ENCODE data around the gene ETFA. TPM values are rescaled to one million over a fixed set of nuclear protein-coding genes. Genes with fewer than 3 reads are reported as not detected.

ETFA gene
- total RNA-seq, 2 experiments from 2014 or later: 100 to 136 TPM

DNA sequence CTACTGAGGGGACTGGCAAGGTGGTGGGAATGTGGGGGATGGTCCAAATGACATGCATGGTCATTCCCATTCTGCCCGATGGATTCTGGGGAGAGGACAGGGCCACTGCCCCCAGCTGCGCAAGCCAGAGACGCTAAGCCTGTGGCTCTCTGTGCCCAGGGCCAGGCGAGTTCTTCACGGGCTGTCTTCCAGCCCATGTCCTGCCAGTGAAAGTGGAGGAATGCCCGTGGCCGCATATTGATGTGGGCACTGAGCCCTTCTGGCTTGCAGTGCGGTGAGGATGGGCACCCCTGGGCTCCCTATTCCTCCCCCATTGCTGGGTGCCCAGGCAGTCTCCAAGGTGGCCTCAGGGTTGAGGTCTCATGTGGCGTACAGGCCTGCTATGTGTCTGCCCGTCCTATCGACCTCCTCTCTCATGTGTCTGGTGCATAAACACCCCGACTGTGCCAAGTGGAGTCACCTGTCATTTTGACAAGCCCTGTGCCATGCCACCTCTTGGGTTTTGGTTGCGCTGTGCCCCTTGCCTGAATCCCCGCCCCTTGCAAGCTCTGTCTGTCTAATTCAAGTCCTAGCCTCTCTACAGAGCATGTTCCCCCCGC, 134.7 kb downstream of the ETFA start:
- Mint-ChIP-seq H3K27ac (no peak overlapping the region), H3K4me1 (peaks cover 4% of the 10 kb centered on the region), H3K27me3 (peaks cover 36% of the 10 kb centered on the region), H3K4me3 (no peak overlapping the region), H3K36me3 (ENCODE audit: low read depth) (no peaks in the 10 kb centered on the region), H3K9me3 (ENCODE audit: low read depth) (no peaks in the 10 kb centered on the region)
- ATAC-seq: no peak
- intact Hi-C loops (cut with DNase I, micrococcal nuclease): loop anchor here in 1 of 2 experiments (10.0 kb wide), 1 partner anchor 58 kb away; no protein-coding TSS in a partner anchor
- no peak for DNase-seq
- POLR2A ChIA-PET: no interaction called here
- CTCF ChIA-PET: no interaction called here

DNA sequence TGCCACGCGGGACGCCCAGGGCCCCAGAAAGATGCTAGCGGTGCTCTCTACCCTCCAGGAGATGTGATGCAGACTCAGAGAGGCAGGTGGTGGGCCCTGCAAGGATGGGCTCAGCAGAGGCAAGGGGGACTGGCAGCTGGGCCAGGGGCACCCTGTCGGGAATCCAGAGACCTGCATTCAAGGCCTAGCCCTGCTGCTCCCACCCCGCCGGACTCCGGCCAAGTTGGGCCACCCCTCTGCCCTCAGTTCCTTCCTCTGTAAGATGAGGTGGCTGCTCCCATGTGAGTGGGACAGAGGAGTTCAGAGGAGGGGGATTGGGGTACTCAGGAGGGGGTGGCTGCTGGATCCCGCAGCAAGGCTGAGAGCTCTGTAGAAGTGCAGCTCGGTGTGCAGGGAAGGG, 135.2 kb downstream of the ETFA start:
- intact Hi-C loops (cut with DNase I, micrococcal nuclease): loop anchor here in 1 of 2 experiments (10.0 kb wide), 1 partner anchor 59 kb away; no protein-coding TSS in a partner anchor
- no peaks in the 10 kb centered on the region for H3K36me3 Mint-ChIP-seq (ENCODE audit: low read depth)
- H3K9me3 Mint-ChIP-seq (ENCODE audit: low read depth): no peaks in the 10 kb centered on the region
- no peaks in the 10 kb centered on the region for H3K4me1 Mint-ChIP-seq
- ATAC-seq: no peak
- ChIA-PET POLR2A (no interaction called here), CTCF (no interaction called here)
- no peak overlapping the region for H3K27ac Mint-ChIP-seq
- no peak overlapping the region for H3K4me3 Mint-ChIP-seq
- H3K27me3 Mint-ChIP-seq: peaks cover 31% of the 10 kb centered on the region
- DNase-seq: no peak

DNA sequence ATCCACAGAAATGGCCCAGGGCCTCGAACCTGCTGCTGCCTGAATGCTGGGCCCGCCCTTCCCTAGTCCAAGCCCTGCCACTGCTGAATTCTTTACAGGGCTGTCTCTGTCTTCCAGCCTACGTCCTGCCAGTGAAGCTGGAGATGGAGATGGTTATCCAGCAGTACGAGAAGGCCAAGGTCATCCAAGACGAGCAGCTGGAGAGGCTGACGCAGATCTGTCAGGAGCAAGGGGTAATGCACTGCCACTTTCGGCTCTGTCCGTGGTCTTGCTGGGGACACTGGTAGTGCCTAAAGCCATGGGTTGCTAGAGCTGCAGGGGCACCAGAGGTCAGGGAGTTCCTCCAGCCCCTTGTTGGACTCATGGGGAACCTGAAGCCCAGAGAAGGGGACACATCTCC, 135.8 kb downstream of the ETFA start:
- Mint-ChIP-seq H3K4me1 (no peaks in the 10 kb centered on the region), H3K36me3 (ENCODE audit: low read depth) (no peaks in the 10 kb centered on the region), H3K4me3 (no peak overlapping the region), H3K9me3 (ENCODE audit: low read depth) (no peaks in the 10 kb centered on the region), H3K27me3 (peaks cover 31% of the 10 kb centered on the region), H3K27ac (no peak overlapping the region)
- intact Hi-C loops (cut with DNase I, micrococcal nuclease): loop anchor here in 1 of 2 experiments (10.0 kb wide), 1 partner anchor 59 kb away; no protein-coding TSS in a partner anchor
- ATAC-seq: no peak
- DNase-seq: no peak
- CTCF ChIA-PET: interaction anchor here (1.0 kb wide), 1 partner anchor 15 kb away, joined by 3 read pairs; no protein-coding TSS in a partner anchor
- POLR2A ChIA-PET: no interaction called here

DNA sequence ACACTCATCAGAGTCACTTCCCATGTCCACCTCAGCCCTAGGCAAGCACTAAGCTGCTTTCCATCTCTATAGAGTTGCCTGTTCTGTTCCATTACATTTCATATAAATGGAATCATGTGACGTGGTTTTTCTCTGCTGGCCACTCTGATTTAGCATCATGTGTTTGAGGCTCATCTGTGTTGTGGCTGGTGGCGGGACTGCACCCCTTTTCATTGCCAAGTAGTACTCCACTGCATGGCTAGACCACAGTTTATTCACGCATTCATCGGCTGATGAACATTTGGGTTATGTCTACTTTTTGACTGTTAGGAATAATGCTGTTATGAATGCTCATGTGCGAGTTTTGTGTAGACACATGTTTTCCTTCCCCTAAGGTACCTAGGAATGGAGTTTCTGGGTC, 136.6 kb downstream of the ETFA start:
- ATAC-seq: no peak
- ChIA-PET CTCF (interaction anchor here (1.0 kb wide), 1 partner anchor 15 kb away, joined by 3 read pairs; no protein-coding TSS in a partner anchor), POLR2A (no interaction called here)
- intact Hi-C loops (cut with DNase I, micrococcal nuclease): loop anchor here in 1 of 2 experiments (10.0 kb wide), 1 partner anchor 60 kb away; no protein-coding TSS in a partner anchor
- Mint-ChIP-seq H3K4me1 (no peaks in the 10 kb centered on the region), H3K9me3 (ENCODE audit: low read depth) (no peaks in the 10 kb centered on the region), H3K4me3 (no peak overlapping the region), H3K27ac (no peak overlapping the region), H3K36me3 (ENCODE audit: low read depth) (no peaks in the 10 kb centered on the region), H3K27me3 (peaks cover 28% of the 10 kb centered on the region)
- DNase-seq: no peak

DNA sequence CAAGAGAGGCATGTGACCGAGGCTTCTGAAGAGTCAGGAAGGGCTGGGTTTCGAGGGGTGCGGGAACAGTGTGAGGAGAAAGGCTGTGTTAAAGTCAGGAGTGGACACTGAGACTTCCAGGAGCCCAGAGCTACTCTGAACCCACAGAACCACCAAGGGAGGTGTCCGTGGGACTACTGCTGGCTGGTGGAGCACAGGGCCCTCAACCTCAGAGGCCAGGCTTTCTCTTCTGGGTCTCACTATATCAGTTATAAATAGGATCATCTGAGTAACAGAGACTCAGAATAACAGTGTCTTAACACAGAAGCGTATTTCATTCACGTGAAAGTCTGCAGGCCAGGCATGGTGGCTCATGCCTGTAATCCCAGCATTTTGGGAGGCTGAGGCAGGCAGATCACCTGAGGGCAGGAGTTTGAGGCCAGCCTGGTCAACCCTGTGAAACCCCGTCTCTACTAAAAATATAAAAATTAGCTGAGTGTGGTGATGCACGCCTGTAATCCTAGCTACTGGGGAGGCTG, 137.9 kb downstream of the ETFA start:
- no peak for DNase-seq
- ATAC-seq: no peak
- intact Hi-C loops (cut with DNase I, micrococcal nuclease): loop anchor here in 1 of 2 experiments (10.0 kb wide), 1 partner anchor 61 kb away; no protein-coding TSS in a partner anchor
- Mint-ChIP-seq H3K4me1 (no peaks in the 10 kb centered on the region), H3K36me3 (ENCODE audit: low read depth) (no peaks in the 10 kb centered on the region), H3K4me3 (no peak overlapping the region), H3K9me3 (ENCODE audit: low read depth) (no peaks in the 10 kb centered on the region), H3K27ac (no peak overlapping the region), H3K27me3 (peaks cover 20% of the 10 kb centered on the region)
- ChIA-PET POLR2A (no interaction called here), CTCF (interaction anchor here (0.6 kb wide), 1 partner anchor 1490 kb away, joined by 3 read pairs; no protein-coding TSS in a partner anchor)

DNA sequence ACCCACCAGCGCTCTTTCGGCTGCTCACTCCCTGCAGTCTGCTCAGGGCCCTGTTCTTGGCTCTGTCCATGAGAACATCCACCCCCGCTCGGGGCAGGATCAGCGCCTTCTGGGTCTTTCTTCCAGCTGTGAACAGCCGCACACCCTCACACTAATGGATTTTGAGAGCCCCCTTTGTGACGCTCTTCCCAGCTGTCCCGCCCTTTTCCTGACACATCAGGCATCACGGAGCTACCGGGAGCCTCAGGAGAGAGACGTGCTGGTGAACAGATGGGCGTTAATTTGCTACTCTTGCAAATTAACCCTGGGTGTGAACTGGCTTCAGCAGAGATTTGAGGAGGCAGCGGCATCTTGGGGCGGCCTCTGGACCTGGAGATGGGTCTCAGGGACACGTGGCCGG, 138.5 kb downstream of the ETFA start:
- no peaks in the 10 kb centered on the region for H3K4me1 Mint-ChIP-seq
- H3K27ac Mint-ChIP-seq: no peak overlapping the region
- intact Hi-C loops (cut with DNase I, micrococcal nuclease): loop anchor here in 1 of 2 experiments (10.0 kb wide), 1 partner anchor 62 kb away; no protein-coding TSS in a partner anchor
- H3K4me3 Mint-ChIP-seq: no peak overlapping the region
- no peaks in the 10 kb centered on the region for H3K9me3 Mint-ChIP-seq (ENCODE audit: low read depth)
- H3K36me3 Mint-ChIP-seq (ENCODE audit: low read depth): no peaks in the 10 kb centered on the region
- ATAC-seq (no peak), DNase-seq (no peak)
- peaks cover 15% of the 10 kb centered on the region for H3K27me3 Mint-ChIP-seq
- ChIA-PET POLR2A (no interaction called here), CTCF (interaction anchor here (0.6 kb wide), 2 partner anchors 1489 to 1973 kb away, joined by 3 read pairs; no protein-coding TSS in a partner anchor)

DNA sequence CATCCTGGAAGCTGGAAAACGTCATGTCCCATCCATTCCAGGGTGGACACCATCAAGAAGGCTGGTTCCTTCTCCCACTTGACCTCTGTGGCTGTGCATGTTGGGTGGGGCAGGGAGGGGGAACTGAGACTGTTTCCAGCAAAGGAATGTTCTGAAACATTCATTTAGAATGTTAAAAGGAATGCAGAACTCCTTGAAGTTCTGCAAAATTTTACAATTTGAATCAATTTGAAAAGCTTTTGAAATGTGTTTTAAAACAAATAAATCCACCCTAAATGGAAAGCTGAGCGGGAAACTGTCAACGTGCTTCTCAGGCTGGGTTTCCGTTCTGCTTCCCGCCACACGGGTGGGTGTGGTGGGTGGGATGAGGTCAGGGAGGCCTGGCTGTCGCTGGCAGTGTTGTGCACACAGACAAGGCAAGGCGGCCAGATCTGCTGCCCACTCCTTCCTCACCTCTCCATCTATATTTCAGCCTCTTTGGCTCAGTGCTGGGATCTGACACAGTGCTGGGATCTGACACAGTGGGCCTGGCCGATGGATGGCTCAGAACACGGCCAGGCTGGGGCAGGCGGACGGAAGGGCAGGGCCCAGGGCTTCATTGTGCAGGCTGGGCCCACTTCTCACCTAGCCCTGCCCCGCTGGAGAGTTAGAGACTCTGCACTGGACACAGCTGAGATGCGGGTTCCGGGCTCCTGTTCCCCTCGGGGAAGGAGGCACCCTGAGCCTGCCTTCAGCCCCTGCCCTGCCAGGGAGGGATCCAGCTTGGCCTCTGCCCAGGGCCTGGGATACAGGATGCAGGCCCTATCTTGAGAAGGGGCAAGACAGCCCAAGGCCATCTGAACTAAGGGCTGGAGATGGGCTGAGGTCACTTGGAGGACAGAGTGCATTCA, 141.1 kb downstream of the ETFA start:
- Mint-ChIP-seq H3K27me3 (peaks cover 4% of the 10 kb centered on the region), H3K27ac (no peak overlapping the region), H3K4me1 (no peaks in the 10 kb centered on the region), H3K36me3 (ENCODE audit: low read depth) (no peaks in the 10 kb centered on the region), H3K4me3 (no peak overlapping the region), H3K9me3 (ENCODE audit: low read depth) (no peaks in the 10 kb centered on the region)
- CTCF ChIA-PET: interaction anchor here (1.1 kb wide), 1 partner anchor 16 kb away, joined by 5 read pairs; no protein-coding TSS in a partner anchor
- no peak for ATAC-seq
- POLR2A ChIA-PET: no interaction called here
- intact Hi-C loops (cut with DNase I, micrococcal nuclease): loop anchor here in 1 of 2 experiments (10.0 kb wide), 1 partner anchor 65 kb away; no protein-coding TSS in a partner anchor
- DNase-seq: no peak

DNA sequence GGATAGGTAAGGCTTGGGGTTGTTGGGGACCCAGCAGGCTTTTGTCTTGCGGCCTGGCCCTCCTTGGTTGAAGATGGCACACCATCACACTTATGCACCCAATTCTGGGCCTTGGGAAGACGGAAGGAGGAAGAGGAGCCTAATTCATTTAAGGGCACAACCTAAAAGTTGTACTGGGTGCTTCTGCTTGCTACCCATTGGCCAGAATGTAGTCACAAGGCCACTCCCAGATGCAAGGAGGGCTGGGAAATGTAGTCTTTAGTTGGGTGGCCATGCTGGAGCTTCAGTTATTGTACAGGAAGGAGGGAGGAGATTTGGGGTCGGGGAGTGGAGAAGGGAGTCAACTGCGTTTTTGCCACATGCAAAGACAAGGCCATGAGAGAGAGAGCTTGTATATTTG, 142.3 kb downstream of the ETFA start:
- ChIA-PET CTCF (interaction anchor here (1.1 kb wide), 1 partner anchor 17 kb away, joined by 5 read pairs; no protein-coding TSS in a partner anchor), POLR2A (interaction anchor here (0.6 kb wide), 1 partner anchor 658 kb away, joined by 3 read pairs; no protein-coding TSS in a partner anchor)
- intact Hi-C loops (cut with DNase I, micrococcal nuclease): no loop called here
- Mint-ChIP-seq H3K27ac (no peak overlapping the region), H3K27me3 (no peaks in the 10 kb centered on the region), H3K4me1 (no peaks in the 10 kb centered on the region), H3K9me3 (ENCODE audit: low read depth) (no peaks in the 10 kb centered on the region), H3K36me3 (ENCODE audit: low read depth) (no peaks in the 10 kb centered on the region), H3K4me3 (no peak overlapping the region)
- peak; percentile 64 for ATAC-seq
- no peak for DNase-seq

DNA sequence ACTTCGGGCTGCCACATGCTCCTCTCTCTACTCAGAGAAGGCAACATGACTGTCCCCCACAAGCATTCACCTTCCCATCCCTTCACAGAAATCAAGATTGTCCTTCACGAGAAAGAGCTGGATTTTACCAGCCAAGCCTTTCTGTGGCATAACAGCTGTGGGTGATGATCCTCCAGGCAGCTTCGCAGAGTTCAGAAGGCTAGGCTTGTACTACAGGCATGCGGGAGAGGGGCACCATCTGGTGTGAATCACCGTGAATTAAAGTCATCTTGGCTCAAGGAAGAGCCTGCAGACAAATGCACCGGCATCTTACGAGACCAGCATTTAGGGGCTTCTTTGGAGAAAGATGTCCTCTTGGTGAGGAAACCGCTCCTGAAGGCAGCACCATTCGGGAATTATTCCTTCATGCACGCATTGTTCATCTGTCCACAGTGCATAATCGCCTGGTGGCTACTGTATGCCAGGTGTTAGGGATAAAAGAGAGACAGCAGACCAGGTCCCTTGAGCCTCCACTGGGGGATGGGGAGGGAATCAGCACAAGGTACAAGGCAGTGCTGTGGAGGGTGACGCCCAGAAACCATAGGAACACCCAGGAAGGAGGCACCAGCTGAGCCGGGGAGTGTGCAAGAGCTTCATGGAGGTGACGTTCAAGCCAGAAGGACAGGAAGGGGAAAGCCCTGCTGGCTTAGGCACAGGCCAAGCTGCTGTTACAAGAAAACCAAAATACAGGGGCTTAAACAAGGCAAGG, 142.9 kb downstream of the ETFA start:
- Mint-ChIP-seq H3K4me3 (no peak overlapping the region), H3K27ac (no peak overlapping the region), H3K9me3 (ENCODE audit: low read depth) (no peaks in the 10 kb centered on the region), H3K36me3 (ENCODE audit: low read depth) (no peaks in the 10 kb centered on the region), H3K4me1 (no peaks in the 10 kb centered on the region), H3K27me3 (no peaks in the 10 kb centered on the region)
- POLR2A ChIA-PET: interaction anchor here (0.6 kb wide), 1 partner anchor 658 kb away, joined by 3 read pairs; no protein-coding TSS in a partner anchor
- CTCF ChIA-PET: no interaction called here
- ATAC-seq: no peak
- no peak for DNase-seq
- intact Hi-C loops (cut with DNase I, micrococcal nuclease): no loop called here

DNA sequence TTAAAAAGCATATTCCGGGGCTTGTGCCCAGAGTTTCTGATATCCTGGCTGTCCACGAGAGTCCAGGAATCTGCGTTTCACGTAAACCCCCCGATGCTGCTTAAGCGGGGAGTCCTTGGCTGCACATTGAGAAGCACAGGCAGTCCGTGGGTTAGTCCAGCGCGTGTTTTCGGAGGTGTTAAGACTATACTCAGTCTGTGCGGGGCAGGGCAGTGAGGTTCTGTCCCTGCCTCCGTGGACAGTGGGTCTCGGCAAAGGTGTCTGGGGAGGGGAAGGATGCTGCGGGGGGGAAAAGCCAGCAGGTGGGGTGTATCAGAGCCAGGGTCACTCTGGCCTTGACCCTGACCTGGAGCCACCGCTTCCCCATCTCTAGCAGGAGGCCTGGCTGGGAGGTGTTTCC, 145.3 kb downstream of the ETFA start:
- Mint-ChIP-seq H3K36me3 (ENCODE audit: low read depth) (no peaks in the 10 kb centered on the region), H3K4me3 (no peak overlapping the region), H3K4me1 (no peaks in the 10 kb centered on the region), H3K27ac (no peak overlapping the region), H3K27me3 (no peaks in the 10 kb centered on the region), H3K9me3 (ENCODE audit: low read depth) (no peaks in the 10 kb centered on the region)
- ChIA-PET POLR2A (no interaction called here), CTCF (interaction anchor here (1.5 kb wide), 1 partner anchor 16 kb away, joined by 3 read pairs; no protein-coding TSS in a partner anchor)
- no peak for ATAC-seq
- intact Hi-C loops (cut with DNase I, micrococcal nuclease): no loop called here
- no peak for DNase-seq
